ENCODE measurements around the gene ANKIB1.

Gene ANKIB1

DNA sequence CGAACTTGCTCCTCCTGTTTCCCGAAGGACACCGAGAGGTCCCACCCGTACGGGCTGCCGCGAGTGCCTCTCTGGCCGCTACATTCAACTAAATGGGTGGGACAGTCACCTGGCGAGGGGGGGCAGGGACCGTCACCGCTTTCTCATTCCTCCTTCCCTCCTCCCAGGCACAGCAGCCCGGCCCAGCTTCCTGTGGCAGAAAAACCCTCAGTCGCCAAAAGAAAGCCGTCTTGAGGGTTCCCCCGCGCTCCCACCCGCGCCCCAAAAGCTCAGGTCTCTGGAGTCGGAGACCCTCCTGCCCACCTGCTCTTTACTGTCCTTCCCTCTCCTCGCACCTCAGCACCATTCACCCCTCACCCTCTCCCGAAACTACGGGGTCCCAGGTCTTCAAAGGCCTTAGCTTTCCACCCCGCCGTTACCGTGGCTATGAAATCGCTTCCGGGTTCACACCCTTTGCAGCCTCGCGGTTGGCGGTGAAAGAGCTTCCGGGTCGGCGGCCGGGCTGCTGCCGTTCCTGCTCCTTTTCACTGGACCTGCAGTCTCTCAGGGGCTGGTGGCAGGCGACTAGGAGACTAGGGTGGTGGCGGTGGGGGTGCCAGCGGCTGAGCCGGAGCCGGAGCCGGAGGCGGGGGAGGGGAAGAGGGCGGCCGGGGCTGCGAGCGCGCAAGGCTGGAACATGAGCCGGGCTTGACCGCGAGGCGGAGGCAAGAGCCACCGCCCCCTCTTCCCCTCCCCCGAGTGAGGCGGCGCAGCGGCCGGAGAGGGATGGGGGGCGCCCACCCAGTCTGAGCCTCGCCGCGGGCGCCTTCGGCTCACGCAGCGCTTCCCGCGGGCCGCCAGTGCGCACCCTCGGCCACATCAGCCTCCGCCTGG lies at the start of gene ANKIB1, which contains the start of gene KRIT1:
Gene ANKIB1, plus strand, starts transcription at position 488 of the 873 bp plus-strand sequence. CDS start 49,005 bp downstream, outside the sequence.
Gene KRIT1, minus strand, starts transcription at position 428 of the 873 bp plus-strand sequence. CDS start 3,779 bp downstream, outside the sequence.
- Histone ChIP-seq H3K9me3 (ENCODE audit: low read length) (no peaks in the 10 kb centered on the region), H3K4me1 (ENCODE audit: insufficient read depth, low read length) (peaks cover 28% of the 10 kb centered on the region), H3K27me3 (ENCODE audit: insufficient read depth, low read length) (no peaks in the 10 kb centered on the region), H3K4me3 (ENCODE audit: low read length) (peak within 1 kb of the TSS; percentile 62), H3K36me3 (ENCODE audit: insufficient read depth, low read length) (peaks cover 14% of the 10 kb centered on the region), H2AFZ (ENCODE audit: low read depth, low read length) (peak within 1 kb of the TSS; percentile 81)

DNA sequence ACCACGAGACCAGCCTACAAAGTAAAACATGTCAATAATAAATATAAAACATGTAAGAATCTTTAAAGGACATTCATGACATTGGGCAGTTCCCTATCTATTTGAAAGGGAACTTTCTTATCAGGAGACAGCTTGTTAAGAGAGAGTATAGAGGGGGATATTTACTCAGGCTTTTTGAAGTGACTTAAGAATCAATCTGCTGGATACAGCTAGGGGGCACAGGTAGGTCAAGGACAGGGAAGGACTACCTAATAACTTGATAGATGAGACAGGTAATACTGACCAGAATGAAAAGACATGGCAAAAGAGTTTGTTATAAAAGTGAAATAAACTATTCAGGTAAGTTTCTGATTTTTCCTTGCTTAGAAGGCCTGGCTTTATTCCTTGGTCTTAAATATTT lies 45.0 kb upstream of the ANKIB1 start:
- peaks cover under 1% of the 10 kb centered on the region for H3K9me3 ChIP-seq (ENCODE audit: low read length)
- no peak overlapping the region for H3K4me3 ChIP-seq (ENCODE audit: low read length)
- H3K4me1 ChIP-seq (ENCODE audit: insufficient read depth, low read length) = no peaks in the 10 kb centered on the region
- peaks cover 57% of the 10 kb centered on the region for H3K36me3 ChIP-seq (ENCODE audit: insufficient read depth, low read length)
- H3K27me3 ChIP-seq (ENCODE audit: insufficient read depth, low read length) = no peaks in the 10 kb centered on the region
- H2AFZ ChIP-seq (ENCODE audit: low read depth, low read length) = no peak overlapping the region

- Histone ChIP-seq H3K4me1 (ENCODE audit: insufficient read depth, low read length) (no peaks in the 10 kb centered on the region), H3K4me3 (ENCODE audit: low read length) (no peak overlapping the region), H3K36me3 (ENCODE audit: insufficient read depth, low read length) (peaks cover 60% of the 10 kb centered on the region), H2AFZ (ENCODE audit: low read depth, low read length) (no peak overlapping the region), H3K9me3 (ENCODE audit: low read length) (peaks cover 10% of the 10 kb centered on the region), H3K27me3 (ENCODE audit: insufficient read depth, low read length) (no peaks in the 10 kb centered on the region)
Observed at GRCh38 chr7:92205987-92206386, 39.8 kb upstream of the ANKIB1 start.

DNA sequence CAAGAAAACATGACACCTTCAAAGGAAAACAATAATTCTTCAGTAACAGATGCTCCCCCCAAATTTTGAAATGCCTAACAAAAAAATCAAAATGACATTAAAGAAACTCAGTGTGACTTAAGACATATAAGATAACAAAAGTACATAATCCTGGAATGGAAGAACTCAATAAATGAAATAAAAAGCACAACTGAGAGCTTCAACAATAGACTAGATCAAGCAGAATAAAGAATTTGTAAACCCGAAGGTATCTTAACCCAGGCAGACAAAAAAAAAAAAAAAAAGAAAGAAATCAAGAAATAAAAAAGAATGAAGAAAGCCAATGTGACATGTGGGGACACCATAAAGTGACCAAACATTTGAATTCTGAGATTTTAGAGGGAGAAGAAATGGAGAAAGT lies 39.1 kb upstream of the ANKIB1 start:
- H3K4me1 ChIP-seq (ENCODE audit: insufficient read depth, low read length) = no peaks in the 10 kb centered on the region
- H3K4me3 ChIP-seq (ENCODE audit: low read length) = no peak overlapping the region
- H3K36me3 ChIP-seq (ENCODE audit: insufficient read depth, low read length) = peaks cover 61% of the 10 kb centered on the region
- H2AFZ ChIP-seq (ENCODE audit: low read depth, low read length) = no peak overlapping the region
- H3K9me3 ChIP-seq (ENCODE audit: low read length) = peaks cover 12% of the 10 kb centered on the region
- no peaks in the 10 kb centered on the region for H3K27me3 ChIP-seq (ENCODE audit: insufficient read depth, low read length)

- no peak overlapping the region for H2AFZ ChIP-seq (ENCODE audit: low read depth, low read length)
Observed at GRCh38 chr7:92221766-92222165, 24.0 kb upstream of the ANKIB1 start.

DNA sequence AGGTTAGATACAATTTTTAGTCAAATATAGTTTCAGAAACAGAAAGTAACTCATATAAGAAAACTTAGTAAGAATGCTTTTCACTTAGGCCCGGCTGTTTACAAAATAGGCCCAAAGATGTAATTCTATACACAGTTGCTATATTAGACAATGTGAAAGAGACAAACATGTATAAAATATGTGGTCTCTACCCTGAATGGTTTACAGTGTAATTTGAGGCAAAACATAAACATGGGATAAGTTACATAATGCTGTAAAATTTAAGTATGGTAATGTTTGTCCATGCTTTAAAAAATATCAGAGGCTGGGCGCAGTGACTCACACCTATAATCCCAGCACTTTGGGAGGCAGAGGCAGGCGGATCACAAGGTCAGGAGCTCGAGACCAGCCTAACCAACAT lies 18.8 kb upstream of the ANKIB1 start:
- Histone ChIP-seq H2AFZ (ENCODE audit: low read depth, low read length) (no peak overlapping the region), H3K9me3 (ENCODE audit: low read length) (peaks cover 6% of the 10 kb centered on the region), H3K4me1 (ENCODE audit: insufficient read depth, low read length) (no peaks in the 10 kb centered on the region), H3K4me3 (ENCODE audit: low read length) (no peak overlapping the region), H3K27me3 (ENCODE audit: insufficient read depth, low read length) (no peaks in the 10 kb centered on the region), H3K36me3 (ENCODE audit: insufficient read depth, low read length) (peaks cover 69% of the 10 kb centered on the region)

More at GRCh38 chr7:92221766-92222165, 24.0 kb upstream of the ANKIB1 start:
- Histone ChIP-seq H3K36me3 (ENCODE audit: insufficient read depth, low read length) (peaks cover 82% of the 10 kb centered on the region), H3K27me3 (ENCODE audit: insufficient read depth, low read length) (no peaks in the 10 kb centered on the region), H3K4me3 (ENCODE audit: low read length) (no peak overlapping the region), H3K4me1 (ENCODE audit: insufficient read depth, low read length) (no peaks in the 10 kb centered on the region), H3K9me3 (ENCODE audit: low read length) (no peaks in the 10 kb centered on the region)

DNA sequence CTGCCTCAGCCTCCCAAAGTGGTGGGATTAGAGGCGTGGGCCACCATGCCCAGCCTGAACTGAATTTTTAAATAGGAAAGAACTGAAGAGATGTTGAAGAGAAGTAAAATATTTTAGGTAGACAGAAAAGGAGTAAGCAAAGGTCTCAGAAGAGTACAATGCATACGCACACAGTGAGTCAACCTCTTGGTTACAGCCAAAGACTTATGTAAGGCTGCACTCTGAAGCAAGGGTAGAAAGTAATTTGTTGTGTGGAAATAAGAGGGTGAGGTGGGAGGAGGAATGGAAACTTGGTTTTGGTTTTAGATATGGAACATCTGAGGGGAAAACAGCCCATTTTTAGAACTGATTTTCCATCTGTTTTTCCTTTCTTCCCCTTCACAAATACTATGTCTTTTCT lies 17.7 kb upstream of the ANKIB1 start:
- Histone ChIP-seq H3K9me3 (ENCODE audit: low read length) (peaks cover 6% of the 10 kb centered on the region), H2AFZ (ENCODE audit: low read depth, low read length) (no peak overlapping the region), H3K27me3 (ENCODE audit: insufficient read depth, low read length) (no peaks in the 10 kb centered on the region), H3K4me1 (ENCODE audit: insufficient read depth, low read length) (no peaks in the 10 kb centered on the region), H3K4me3 (ENCODE audit: low read length) (no peak overlapping the region), H3K36me3 (ENCODE audit: insufficient read depth, low read length) (peaks cover 65% of the 10 kb centered on the region)

GRCh38 chr7:92228742-92229141 lies 17.0 kb upstream of the ANKIB1 start:
- Histone ChIP-seq H3K36me3 (ENCODE audit: insufficient read depth, low read length) (peaks cover 63% of the 10 kb centered on the region), H3K27me3 (ENCODE audit: insufficient read depth, low read length) (no peaks in the 10 kb centered on the region), H2AFZ (ENCODE audit: low read depth, low read length) (no peak overlapping the region)

GRCh38 chr7:92230547-92230946 lies 15.2 kb upstream of the ANKIB1 start:
- Histone ChIP-seq H3K9me3 (ENCODE audit: low read length) (peaks cover 6% of the 10 kb centered on the region), H3K4me3 (ENCODE audit: low read length) (no peak overlapping the region), H3K4me1 (ENCODE audit: insufficient read depth, low read length) (no peaks in the 10 kb centered on the region), H3K36me3 (ENCODE audit: insufficient read depth, low read length) (peaks cover 66% of the 10 kb centered on the region), H2AFZ (ENCODE audit: low read depth, low read length) (no peak overlapping the region), H3K27me3 (ENCODE audit: insufficient read depth, low read length) (no peaks in the 10 kb centered on the region)

More at GRCh38 chr7:92228742-92229141, 17.0 kb upstream of the ANKIB1 start:
- H3K4me3 ChIP-seq (ENCODE audit: low read length) = no peak overlapping the region
- peaks cover 6% of the 10 kb centered on the region for H3K9me3 ChIP-seq (ENCODE audit: low read length)
- no peaks in the 10 kb centered on the region for H3K4me1 ChIP-seq (ENCODE audit: insufficient read depth, low read length)

GRCh38 chr7:92242972-92243371 lies 2.8 kb upstream of the ANKIB1 start:
- no peak overlapping the region for H2AFZ ChIP-seq (ENCODE audit: low read depth, low read length)
- peaks cover 22% of the 10 kb centered on the region for H3K4me1 ChIP-seq (ENCODE audit: insufficient read depth, low read length)
- H3K9me3 ChIP-seq (ENCODE audit: low read length) = no peaks in the 10 kb centered on the region
- H3K4me3 ChIP-seq (ENCODE audit: low read length) = no peak overlapping the region
- H3K27me3 ChIP-seq (ENCODE audit: insufficient read depth, low read length) = no peaks in the 10 kb centered on the region
- peaks cover 38% of the 10 kb centered on the region for H3K36me3 ChIP-seq (ENCODE audit: insufficient read depth, low read length)

- Histone ChIP-seq H2AFZ (ENCODE audit: low read depth, low read length) (peak overlapping the region; percentile 81), H3K4me1 (ENCODE audit: insufficient read depth, low read length) (peaks cover 28% of the 10 kb centered on the region), H3K9me3 (ENCODE audit: low read length) (no peaks in the 10 kb centered on the region), H3K4me3 (ENCODE audit: low read length) (peak overlapping the region; percentile 62), H3K36me3 (ENCODE audit: insufficient read depth, low read length) (peaks cover 21% of the 10 kb centered on the region), H3K27me3 (ENCODE audit: insufficient read depth, low read length) (no peaks in the 10 kb centered on the region)
Observed at GRCh38 chr7:92244808-92245486, 827 bp upstream of the ANKIB1 start.

DNA sequence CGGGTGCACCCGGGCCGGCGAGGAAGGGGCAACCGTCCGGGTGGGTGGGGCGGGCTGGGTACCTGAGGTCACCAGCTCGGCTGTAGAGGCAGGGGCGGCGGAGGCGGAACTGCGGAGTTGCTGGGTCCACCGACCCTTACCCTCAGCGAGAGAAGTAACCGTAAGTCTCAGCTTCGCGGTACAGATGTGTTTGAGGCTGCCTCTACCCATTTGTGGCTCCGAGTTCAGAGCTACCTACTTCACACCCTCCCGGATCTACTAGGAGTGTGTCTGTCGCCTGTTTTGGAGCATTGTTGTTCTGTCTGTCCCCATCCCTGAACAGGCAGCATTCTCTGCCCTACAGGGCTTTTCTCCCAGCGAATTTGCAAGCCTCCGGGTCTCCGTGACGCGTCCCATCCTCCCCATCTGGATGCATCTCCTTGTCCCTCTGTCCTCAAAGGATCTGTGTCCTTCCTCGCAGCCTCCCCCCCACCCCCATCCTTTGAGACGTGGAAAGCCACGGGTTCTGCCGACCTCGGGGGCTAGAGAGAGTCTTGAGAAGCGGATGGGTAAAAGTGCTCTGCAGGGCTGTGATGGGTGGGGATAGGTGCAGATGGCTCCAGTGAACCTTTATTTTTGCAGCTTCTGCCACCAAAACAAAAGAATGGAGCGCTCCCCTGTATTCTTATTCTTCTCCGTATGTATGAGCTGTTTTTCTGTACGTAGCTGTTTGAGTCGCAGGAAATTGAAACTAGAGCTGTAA lies 757 bp downstream of the ANKIB1 start:
- no peaks in the 10 kb centered on the region for H3K9me3 ChIP-seq (ENCODE audit: low read length)
- H3K4me3 ChIP-seq (ENCODE audit: low read length) = peak overlapping the region; percentile 62
- H3K27me3 ChIP-seq (ENCODE audit: insufficient read depth, low read length) = no peaks in the 10 kb centered on the region
- H3K36me3 ChIP-seq (ENCODE audit: insufficient read depth, low read length) = peaks cover 6% of the 10 kb centered on the region
- peak overlapping the region; percentile 11 for H2AFZ ChIP-seq (ENCODE audit: low read depth, low read length)
- peaks cover 28% of the 10 kb centered on the region for H3K4me1 ChIP-seq (ENCODE audit: insufficient read depth, low read length)

Data from neuron (in vitro differentiated cells).